Cardiac septum (tissue), 1 donor: Measurements from ENCODE around the gene FOXK1. TPM values are rescaled to one million over a fixed set of nuclear protein-coding genes. Genes with fewer than 3 reads are reported as not detected.
"Not testable (repeated sequence)": the region's sequence is repeated elsewhere in the genome, so short reads cannot be mapped to it uniquely, and the experiment has no call there.

Experiments used
- DNase-seq: peaks from one replicate; pipeline ENCODE4 v3.0.0-alpha.2; 2020; ENCODE audit warnings: low spot score
- intact Hi-C: fragments of 100-400 bp; cut with DNase I; formaldehyde crosslinking; loops from one replicate; pipeline ENCODE4 v1.14.0; 2022
- total RNA-seq: library from RNA; stranded (reverse); fragmentation: NEBNext Ultra II Directional; extraction: Animal tissue kit (Norgen Biotek cat#: 25700); gene quantifications from one replicate; pipeline ENCODE4 v1.2.1, GENCODE V29; 2021
- donor health status: DM: no; HTN: no; CAD: no.

The FOXK1 gene
- total RNA-seq, 1 donor from 2014 or later = 29.7 TPM

GRCh38 chr7:4802577-4802976 lies 120.5 kb downstream of the FOXK1 start:
- intact Hi-C loops, DNase-seq: not testable (repeated sequence)

GRCh38 chr7:4803397-4804241 lies 121.5 kb downstream of the FOXK1 start:
- intact Hi-C loops = no loop called here
- DNase-seq = no peak

GRCh38 chr7:4805110-4805983 lies 123.3 kb downstream of the FOXK1 start:
- intact Hi-C loops = no loop called here

GRCh38 chr7:4805984-4806300 lies 123.8 kb downstream of the FOXK1 start:
- intact Hi-C loops = no loop called here

More at GRCh38 chr7:4805110-4805983, 123.3 kb downstream of the FOXK1 start:
- no peak for DNase-seq

GRCh38 chr7:4806983-4807597 lies 125.0 kb downstream of the FOXK1 start:
- intact Hi-C loops = no loop called here
- no peak for DNase-seq

More at GRCh38 chr7:4805984-4806300, 123.8 kb downstream of the FOXK1 start:
- DNase-seq = no peak

- intact Hi-C loops = no loop called here
- no peak for DNase-seq
Measured at GRCh38 chr7:4807598-4808016, 125.5 kb downstream of the FOXK1 start.

GRCh38 chr7:4808026-4808425 lies 125.9 kb downstream of the FOXK1 start:
- DNase-seq = no peak
- intact Hi-C loops = no loop called here

- no peak for DNase-seq
- intact Hi-C loops = no loop called here
Measured at GRCh38 chr7:4808565-4808964, 126.5 kb downstream of the FOXK1 start.

- no peak for DNase-seq
- intact Hi-C loops = no loop called here
Measured at GRCh38 chr7:4809091-4809591, 127.0 kb downstream of the FOXK1 start.

- intact Hi-C loops = no loop called here
Measured at GRCh38 chr7:4809666-4810065, 127.6 kb downstream of the FOXK1 start.

GRCh38 chr7:4814433-4814832 lies 132.3 kb downstream of the FOXK1 start:
- intact Hi-C loops = no loop called here
- no peak for DNase-seq

More at GRCh38 chr7:4809666-4810065, 127.6 kb downstream of the FOXK1 start:
- no peak for DNase-seq

GRCh38 chr7:4815121-4815520 lies 133.0 kb downstream of the FOXK1 start:
- DNase-seq = no peak
- intact Hi-C loops = no loop called here

GRCh38 chr7:4815609-4816418 lies 133.7 kb downstream of the FOXK1 start:
- intact Hi-C loops = no loop called here
- no peak for DNase-seq

GRCh38 chr7:4816419-4817080 lies 134.5 kb downstream of the FOXK1 start:
- no peak for DNase-seq
- intact Hi-C loops = no loop called here

GRCh38 chr7:4817178-4817901 lies 135.2 kb downstream of the FOXK1 start:
- no peak for DNase-seq
- intact Hi-C loops = no loop called here

- intact Hi-C loops = no loop called here
- no peak for DNase-seq
Measured at GRCh38 chr7:4818000-4818794, 136.1 kb downstream of the FOXK1 start.
